GM12878 (cell line): ENCODE measurements around the gene TAGLN3. TPM values are rescaled to one million over a fixed set of nuclear protein-coding genes. Genes with fewer than 3 reads are reported as not detected.

Experiments
- ATAC-seq: fragments of 200-7000 bp; cut with Tn5 transposase; 3 replicates; pipeline ENCODE4 v1.9.1; 2020; ENCODE audit warnings: mild to moderate bottlenecking, moderate library complexity
- BruUV-seq: library from RNA; stranded (reverse); fragments of 400-500 nt; replicated peaks from 2 replicates; lab custom pipeline; 2021; lab: Mats Ljungman, UMichigan
- CTCF ChIA-PET: fragments of 300-600 bp; sonication (Branson Sonifier 250); formaldehyde crosslinking; extraction: SDS; loops from one replicate; lab custom pipeline; 2021; ENCODE audit warnings: inconsistent platforms; lab: Yijun Ruan, JAX
- POLR2A ChIA-PET: fragments of 350-600 bp; formaldehyde crosslinking; extraction: SDS; loops from one replicate; lab custom pipeline; 2021; ENCODE audit warnings: inconsistent platforms; lab: Charles Lee
- RAD21 ChIA-PET: fragments of 300-600 bp; sonication (Branson Sonifier 250); formaldehyde crosslinking; loops from one replicate; lab custom pipeline; 2023; ENCODE audit warnings: antibody characterized with exemption; ENCODE audit not compliant: unreplicated experiment; lab: Charles Lee
- SMC1A ChIA-PET: fragments of 300-600 bp; sonication (Branson Sonifier 250); formaldehyde crosslinking; loops from one replicate; lab custom pipeline; 2023; ENCODE audit not compliant: unreplicated experiment, uncharacterized antibody; lab: Charles Lee
- DNase-seq: peaks from one replicate; pipeline ENCODE4 v3.0.0-alpha.2; 2011; ENCODE audit warnings: low read depth, low spot score
- FAIRE-seq: peaks from 3 replicates; lab custom pipeline; 2011; peaks lifted over from hg19 to GRCh38; lab: Jason Lieb, UNC
- H2AFZ ChIP-seq: 2 replicates; pipeline ENCODE4 v1.6.0; 2011; ENCODE audit warnings: low read depth, low read length, control low read depth; ENCODE audit not compliant: control insufficient read depth
- H3K27ac ChIP-seq: 2 replicates; pipeline ENCODE4 v1.5.1; 2011; ENCODE audit warnings: control low read depth; ENCODE audit not compliant: control insufficient read depth, insufficient read depth
- H3K27me3 ChIP-seq, 2 experiments: replicated peaks in 1 of 2; 2 replicates each; pipeline versions ENCODE4 v1.6.0 to v1.6.1; 2011; ENCODE audit warnings: low read length in 1 of 2; ENCODE audit not compliant: control insufficient read depth in 2 of 2, insufficient read depth in 2 of 2
- H3K36me3 ChIP-seq, 2 experiments: 2 replicates each; pipeline ENCODE4 v1.5.1; 2011; ENCODE audit warnings: low read length in 1 of 2; ENCODE audit not compliant: control insufficient read depth in 2 of 2, insufficient read depth in 2 of 2
- H3K4me1 ChIP-seq: 2 replicates; pipeline ENCODE4 v1.6.1; 2011; ENCODE audit warnings: mild to moderate bottlenecking, low read length, moderate library complexity, mixed read lengths; ENCODE audit not compliant: control insufficient read depth, insufficient read depth
- H3K4me2 ChIP-seq: 2 replicates; pipeline ENCODE4 v1.6.0; 2011; ENCODE audit warnings: control low read depth; ENCODE audit not compliant: control insufficient read depth, insufficient read depth
- H3K4me3 ChIP-seq: fragments of 200-600 bp; sonication (generic); 2 replicates; pipeline ENCODE4 v1.5.1; 2016
- H3K79me2 ChIP-seq: 2 replicates; pipeline ENCODE4 v1.6.0; 2011; ENCODE audit warnings: low read length; ENCODE audit not compliant: control insufficient read depth, insufficient read depth
- H3K9ac ChIP-seq: 2 replicates; pipeline ENCODE4 v1.8.0; 2011; ENCODE audit warnings: low read length, control low read depth, mixed read lengths; ENCODE audit not compliant: control insufficient read depth, insufficient read depth
- H3K9me3 ChIP-seq: replicated peaks from 3 replicates; pipeline ENCODE4 v1.5.1; 2011; ENCODE audit warnings: mild to moderate bottlenecking, low read length; ENCODE audit not compliant: control insufficient read depth, insufficient read depth
- H4K20me1 ChIP-seq: 2 replicates; pipeline ENCODE4 v1.6.0; 2011; ENCODE audit not compliant: control insufficient read depth, insufficient read depth
- ATF2 ChIP-seq: IDR thresholded peaks from 2 replicates; pipeline ENCODE4 v1.6.1; 2012; ENCODE audit warnings: low read length, inconsistent platforms
- CHD1 ChIP-seq: IDR thresholded peaks from 2 replicates; pipeline ENCODE4 v1.6.1; 2012; ENCODE audit warnings: low read depth, low read length, improper control_type of control experiment
- ETV6 ChIP-seq, 2 experiments: fragments of 450-650 bp in 1 of 2; IDR thresholded peaks in 1 of 2; conservative IDR thresholded peaks in 1 of 2; 2 replicates each; pipeline ENCODE4 v1.6.1; 2014; ENCODE audit warnings: antibody characterized with exemption in 1 of 2, borderline replicate concordance in 1 of 2, low read depth in 1 of 2, mild to moderate bottlenecking in 1 of 2, moderate library complexity in 1 of 2
- HCFC1 ChIP-seq: fragments of 150-350 bp; IDR thresholded peaks from 2 replicates; pipeline ENCODE4 v1.6.1; 2014; ENCODE audit warnings: low read length
- IRF4 ChIP-seq: IDR thresholded peaks from 2 replicates; pipeline ENCODE4 v1.6.1; 2011; ENCODE audit warnings: low read depth, low read length
- MXI1 ChIP-seq: fragments of 150-350 bp; IDR thresholded peaks from 2 replicates; pipeline ENCODE4 v1.6.1; 2011; ENCODE audit warnings: low read depth, mild to moderate bottlenecking, inconsistent platforms, low read length, improper control_type of control experiment
- NBN ChIP-seq: fragments of 450-650 bp; IDR thresholded peaks from 2 replicates; pipeline ENCODE4 v1.6.1; 2016
- POLR2AphosphoS2 ChIP-seq: IDR thresholded peaks from 2 replicates; pipeline ENCODE4 v1.6.1; 2011; ENCODE audit warnings: low read depth, mild to moderate bottlenecking, low read length, improper control_type of control experiment, moderate library complexity
- TARDBP ChIP-seq: IDR thresholded peaks from 2 replicates; pipeline ENCODE4 v1.6.1; 2016; ENCODE audit warnings: borderline replicate concordance
- USF2 ChIP-seq: IDR thresholded peaks from 2 replicates; pipeline ENCODE4 v1.6.1; 2011; ENCODE audit warnings: low read depth, low read length, improper control_type of control experiment, borderline replicate concordance
- ZNF384 ChIP-seq: IDR thresholded peaks from 2 replicates; pipeline ENCODE4 v1.6.1; 2012; ENCODE audit warnings: low read depth, mild to moderate bottlenecking, low read length, improper control_type of control experiment, borderline replicate concordance
- ZNF622 ChIP-seq: fragments of 450-650 bp; IDR thresholded peaks from 2 replicates; pipeline ENCODE4 v1.6.1; 2017; ENCODE audit warnings: mild to moderate bottlenecking, inconsistent platforms
- WGBS: methylation state at CpG from one replicate; pipeline ENCODE4 v1.1.6; 2016; ENCODE audit warnings: low lambda C conversion rate; ENCODE audit not compliant: insufficient replicate concordance, insufficient coverage; ENCODE audit errors: missing lambda C conversion rate; 5-methylcytosine and 5-hydroxymethylcytosine counted together
- in situ Hi-C: fragments of 300-500 bp; cut with MboI; formaldehyde crosslinking; loops from 9 replicates; pipeline ENCODE4 v1.14.3; 2018; ENCODE audit warnings: mixed read lengths
- intact Hi-C: fragments of 100-400 bp; cut with micrococcal nuclease; formaldehyde crosslinking; loops from one replicate; pipeline ENCODE4 v1.14.2; 2022; ENCODE audit not compliant: unreplicated experiment
- polyA plus RNA-seq, 11 experiments: library from polyadenylated mRNA; depleted of rRNA in 4 of 11; unstranded in 6 of 11; stranded (reverse) in 5 of 11; fragments of >200 nt; fragmentation: Nextera tagmentation in 4 of 11; fragmentation: Illumina TruSeq in 1 of 11; extraction: Ambion mirVana in 4 of 11; extraction: Trizol in 1 of 11; gene quantifications; 1 replicate in 1 of 11; 2 replicates in 10 of 11; pipeline versions ENCODE4 v1.2.1 to v1.2.3, GENCODE V29; 2011 to 2016; ENCODE audit warnings: inconsistent platforms in 2 of 11, missing spikeins in 2 of 11, low read depth in 1 of 11
- total RNA-seq, 4 experiments: library from RNA; depleted of rRNA in 3 of 4; stranded (reverse); fragments of >200 nt in 3 of 4; fragmentation: Illumina TruSeq in 1 of 4; extraction: Trizol in 1 of 4; gene quantifications; 2 replicates each; pipeline versions ENCODE4 v1.2.1 to v1.2.3, GENCODE V29; 2013 to 2021

The TAGLN3 gene
- total and polyA plus RNA-seq, 10 of the 15 experiments (the other 5 are each of a cell fraction or from before 2014, with no cell fraction given), result 0.06 to 0.53 (median 0.12) TPM; not detected in 3

DNA sequence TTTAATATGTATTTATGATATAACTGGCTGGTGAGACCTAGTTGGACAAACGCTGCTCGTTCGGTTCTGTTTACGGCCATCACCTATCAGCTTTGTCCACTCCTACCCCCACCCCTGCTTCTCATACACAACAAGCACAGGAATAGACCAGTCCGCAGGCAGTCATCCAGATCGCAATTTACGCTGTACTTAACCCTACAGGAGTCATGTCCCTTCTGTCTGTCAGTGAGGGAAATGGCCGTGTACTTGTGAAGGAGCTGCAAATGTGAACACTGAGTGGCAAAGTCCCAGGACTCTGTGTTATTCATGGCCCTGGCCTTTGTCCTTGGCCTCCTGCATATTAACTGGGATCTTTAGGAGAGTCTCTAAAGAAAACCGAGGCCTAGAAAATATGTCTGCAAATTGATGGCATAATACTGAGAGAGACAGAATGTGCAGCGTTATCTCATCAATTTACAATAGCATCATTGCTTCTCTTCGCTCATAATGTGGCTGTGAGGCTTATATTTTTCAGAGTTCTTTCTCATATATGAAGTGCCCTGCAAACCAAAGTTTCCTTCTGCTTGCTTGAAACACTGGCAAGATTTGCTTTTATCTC lies 27.1 kb upstream of the TAGLN3 start:
- no peaks in the 10 kb centered on the region for H3K4me1 ChIP-seq
- no peak overlapping the region for H3K4me3 ChIP-seq

More for the DNA sequence above, 27.1 kb upstream of the TAGLN3 start:
- SMC1A ChIA-PET, result interaction anchor here (1.0 to 23.3 kb wide), 10 partner anchors 10 to 303 kb away, joined by 3 to 424 read pairs (median 5); no protein-coding TSS in a partner anchor
- TF ChIP-seq IRF4 (no peak), CHD1 (no peak), NBN (no peak), USF2 (no peak), ETV6 (conservative IDR thresholded peaks at IDR 0.05 in 1 of 2, IDR thresholded peaks at IDR 0.05 in 1 of 2; ENCODE audit: borderline replicate concordance in 1 of 2, low read depth in 1 of 2) (no peak), ATF2 (no peak), TARDBP (no peak), MXI1 (no peak), HCFC1 (no peak), ZNF622 (no peak), ZNF384 (no peak), POLR2AphosphoS2 (no peak)
- TF ChIP-seq, all 136 proteins: peak for 0
- Histone ChIP-seq H3K9me3 (no peaks in the 10 kb centered on the region), H3K4me2 (no peak overlapping the region), H3K36me3 (no peaks in the 10 kb centered on the region), H2AFZ (no peak overlapping the region), H3K79me2 (no peaks in the 10 kb centered on the region), H3K27ac (no peak overlapping the region), H3K9ac (no peak overlapping the region), H3K27me3 (no peaks in the 10 kb centered on the region), H4K20me1 (no peaks in the 10 kb centered on the region)
- in situ Hi-C loops (loop anchor here (5.0 to 10.0 kb wide), 3 partner anchors 254 to 397 kb away; no protein-coding TSS in a partner anchor), intact Hi-C loops (no loop called here)
- FAIRE-seq (no peak), DNase-seq (no peak), ATAC-seq (no peak)
- ChIA-PET CTCF (interaction anchor here (0.6 to 9.8 kb wide), 12 partner anchors 18 to 304 kb away, joined by 3 to 380 read pairs (median 5); no protein-coding TSS in a partner anchor), RAD21 (interaction anchor here (1.1 to 10.6 kb wide), 4 partner anchors 10 to 253 kb away, joined by 3 to 177 read pairs (median 14); no protein-coding TSS in a partner anchor), POLR2A (interaction anchor here (1.4 to 1.9 kb wide), 2 partner anchors 18 to 255 kb away, joined by 3 to 5 read pairs; no protein-coding TSS in a partner anchor)
- 57% methylated on average over 11 of the region's 11 CpGs for WGBS
- BruUV-seq, result no TSS peak
